Measurements from ENCODE around the gene CXCL14.

DNA sequence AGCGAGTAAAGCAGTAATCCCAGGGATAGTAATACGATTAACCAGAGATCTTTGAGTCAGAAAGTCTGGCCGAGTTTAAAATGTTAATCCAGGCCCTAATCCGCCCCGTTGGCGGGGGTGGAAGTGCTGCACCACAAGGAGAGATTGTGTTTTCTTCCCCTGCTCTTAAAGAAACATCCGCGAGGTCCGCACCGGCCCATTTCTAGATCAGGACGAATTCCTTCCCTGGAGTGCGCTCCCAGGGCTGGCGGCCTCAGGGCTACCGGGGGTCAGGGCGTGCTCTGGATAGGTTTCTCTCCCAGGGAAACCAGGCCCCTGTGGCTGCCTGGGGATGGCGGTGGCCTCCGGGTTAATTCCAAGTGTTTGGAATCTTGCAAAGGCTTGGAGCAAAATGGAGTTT, 33.7 kb downstream of the CXCL14 start:
- TF ChIP-seq, protein P1, sequence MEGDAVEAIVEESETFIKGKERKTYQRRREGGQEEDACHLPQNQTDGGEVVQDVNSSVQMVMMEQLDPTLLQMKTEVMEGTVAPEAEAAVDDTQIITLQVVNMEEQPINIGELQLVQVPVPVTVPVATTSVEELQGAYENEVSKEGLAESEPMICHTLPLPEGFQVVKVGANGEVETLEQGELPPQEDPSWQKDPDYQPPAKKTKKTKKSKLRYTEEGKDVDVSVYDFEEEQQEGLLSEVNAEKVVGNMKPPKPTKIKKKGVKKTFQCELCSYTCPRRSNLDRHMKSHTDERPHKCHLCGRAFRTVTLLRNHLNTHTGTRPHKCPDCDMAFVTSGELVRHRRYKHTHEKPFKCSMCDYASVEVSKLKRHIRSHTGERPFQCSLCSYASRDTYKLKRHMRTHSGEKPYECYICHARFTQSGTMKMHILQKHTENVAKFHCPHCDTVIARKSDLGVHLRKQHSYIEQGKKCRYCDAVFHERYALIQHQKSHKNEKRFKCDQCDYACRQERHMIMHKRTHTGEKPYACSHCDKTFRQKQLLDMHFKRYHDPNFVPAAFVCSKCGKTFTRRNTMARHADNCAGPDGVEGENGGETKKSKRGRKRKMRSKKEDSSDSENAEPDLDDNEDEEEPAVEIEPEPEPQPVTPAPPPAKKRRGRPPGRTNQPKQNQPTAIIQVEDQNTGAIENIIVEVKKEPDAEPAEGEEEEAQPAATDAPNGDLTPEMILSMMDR (IDR thresholded peaks at IDR 0.05; ENCODE audit: low read depth, low read length), result no peak
- TF ChIP-seq, protein P2, sequence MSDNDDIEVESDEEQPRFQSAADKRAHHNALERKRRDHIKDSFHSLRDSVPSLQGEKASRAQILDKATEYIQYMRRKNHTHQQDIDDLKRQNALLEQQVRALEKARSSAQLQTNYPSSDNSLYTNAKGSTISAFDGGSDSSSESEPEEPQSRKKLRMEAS (IDR thresholded peaks at IDR 0.05; ENCODE audit: low read depth, low read length), result no peak

All from NB4 (cell line).